SHP77 (cell line): ENCODE measurements around the gene MDFI.

Experiments
- DNase-seq, 2 experiments: peaks; one replicate each; lab custom pipeline; 2025; lab: John Stamatoyannopoulos, UW

MDFI gene

GRCh38 chr6:41634657-41635056 is 3.6 kb upstream of the MDFI start:
- DNase-seq: no peak

DNA sequence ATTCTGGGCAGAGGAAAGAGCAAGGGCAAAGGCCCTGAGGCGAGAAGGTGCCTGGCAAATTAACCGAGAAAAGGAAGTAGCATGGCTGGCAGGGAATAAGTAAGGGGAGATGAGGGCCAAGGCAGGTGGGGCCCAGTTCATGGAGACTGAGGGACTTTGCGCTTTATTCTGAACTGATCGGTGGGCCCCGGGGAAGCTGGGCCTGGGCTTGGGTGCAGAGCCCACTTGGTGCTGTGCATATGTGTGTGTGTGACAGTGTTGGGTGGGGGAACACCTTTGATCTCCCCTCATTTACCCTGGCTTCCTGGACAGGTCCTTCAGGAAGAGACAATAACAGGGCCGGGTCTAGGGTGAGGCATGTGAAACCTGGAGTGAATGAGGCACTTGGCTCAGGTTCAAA is 2.9 kb upstream of the MDFI start:
- no peak for DNase-seq

- DNase-seq: no peak
Observed at GRCh38 chr6:41636833-41637193, 1.5 kb upstream of the MDFI start.

DNA sequence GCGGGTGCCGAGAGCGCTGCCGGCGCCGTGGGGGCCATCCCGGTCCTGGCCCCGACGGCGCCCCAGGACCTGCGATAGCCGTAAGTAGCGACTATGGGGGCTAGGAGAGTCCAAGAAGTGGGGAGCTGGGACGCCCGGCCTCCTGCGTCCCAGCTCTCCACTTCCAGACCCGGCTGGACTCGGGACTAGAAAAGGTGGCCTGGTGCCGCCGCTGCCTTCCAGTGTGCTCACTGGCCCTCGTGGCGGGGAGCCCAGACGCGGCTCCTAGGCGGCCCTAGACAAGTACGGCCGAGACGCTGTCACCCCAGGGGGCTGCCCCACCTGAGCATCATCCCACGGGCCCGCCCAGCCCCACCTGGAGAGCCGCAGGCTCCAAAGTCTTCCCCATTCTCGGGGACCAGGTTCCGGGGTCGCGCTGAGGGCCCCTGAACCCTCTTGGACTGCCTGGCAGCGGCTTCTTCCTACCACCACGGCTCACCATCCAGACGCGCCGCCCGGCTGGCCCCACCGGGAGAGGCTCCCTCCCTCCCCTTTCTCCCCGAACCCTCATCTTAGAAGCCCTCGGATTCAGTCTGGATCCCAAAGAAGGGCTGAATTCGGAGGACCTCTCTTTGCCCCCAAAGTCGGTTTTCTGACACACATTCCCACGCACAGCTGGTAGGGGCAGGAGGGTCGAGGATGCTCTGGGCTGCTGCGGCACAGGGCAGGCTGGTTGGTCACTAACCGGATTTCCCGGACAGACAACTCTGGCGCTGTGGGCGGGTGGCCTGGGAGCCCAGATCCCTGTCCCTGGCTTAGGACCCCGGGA is 870 bp upstream of the MDFI start:
- DNase-seq: no peak

DNA sequence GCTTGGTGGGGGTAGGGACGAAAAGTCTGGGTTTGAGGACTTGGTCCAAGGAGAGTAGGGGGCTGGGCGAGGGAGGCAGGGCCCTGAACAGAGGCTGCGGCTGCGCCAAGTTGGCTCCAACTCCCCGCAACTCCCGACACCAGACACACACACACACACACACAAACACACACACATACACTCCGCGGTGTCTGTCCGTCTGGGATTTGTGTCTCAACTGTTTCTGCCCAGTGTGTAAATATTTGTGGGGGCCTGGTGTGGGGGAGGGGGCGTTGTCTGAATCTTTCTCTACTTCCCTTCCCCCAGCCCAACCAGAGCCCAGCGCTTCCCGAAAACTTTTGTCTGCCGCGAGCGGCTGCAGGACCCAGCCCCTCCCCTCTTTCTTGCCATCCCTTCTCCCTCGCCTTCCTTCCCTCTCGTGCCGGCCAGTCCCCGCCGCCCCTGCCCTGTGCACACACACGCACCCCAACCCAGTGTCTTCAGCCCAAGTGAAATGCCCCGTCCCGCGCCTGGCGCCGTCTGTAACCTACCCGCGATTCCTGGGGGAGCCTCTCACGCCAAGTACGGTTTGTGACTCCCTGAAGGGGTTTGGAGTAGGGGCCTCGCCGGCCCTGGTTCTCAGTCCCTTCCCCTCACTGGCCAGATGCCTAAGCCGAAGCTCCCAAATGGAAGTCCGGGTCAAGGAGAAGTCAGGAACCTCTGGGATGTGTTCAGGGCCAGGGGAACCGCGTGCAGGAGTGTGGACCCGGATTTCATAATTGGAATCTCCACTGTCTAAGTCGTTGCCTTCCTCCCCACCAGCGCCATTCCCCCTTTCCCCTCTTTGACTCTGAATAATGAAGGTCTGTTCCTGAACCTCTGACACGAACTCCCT is 904 bp downstream of the MDFI start:
- DNase-seq: no peak

- DNase-seq: no peak
Observed at GRCh38 chr6:41639809-41640371, 1.6 kb downstream of the MDFI start.

GRCh38 chr6:41640426-41640825 is 2.2 kb downstream of the MDFI start:
- no peak for DNase-seq

GRCh38 chr6:41641352-41641925 is 3.2 kb downstream of the MDFI start:
- no peak for DNase-seq

DNA sequence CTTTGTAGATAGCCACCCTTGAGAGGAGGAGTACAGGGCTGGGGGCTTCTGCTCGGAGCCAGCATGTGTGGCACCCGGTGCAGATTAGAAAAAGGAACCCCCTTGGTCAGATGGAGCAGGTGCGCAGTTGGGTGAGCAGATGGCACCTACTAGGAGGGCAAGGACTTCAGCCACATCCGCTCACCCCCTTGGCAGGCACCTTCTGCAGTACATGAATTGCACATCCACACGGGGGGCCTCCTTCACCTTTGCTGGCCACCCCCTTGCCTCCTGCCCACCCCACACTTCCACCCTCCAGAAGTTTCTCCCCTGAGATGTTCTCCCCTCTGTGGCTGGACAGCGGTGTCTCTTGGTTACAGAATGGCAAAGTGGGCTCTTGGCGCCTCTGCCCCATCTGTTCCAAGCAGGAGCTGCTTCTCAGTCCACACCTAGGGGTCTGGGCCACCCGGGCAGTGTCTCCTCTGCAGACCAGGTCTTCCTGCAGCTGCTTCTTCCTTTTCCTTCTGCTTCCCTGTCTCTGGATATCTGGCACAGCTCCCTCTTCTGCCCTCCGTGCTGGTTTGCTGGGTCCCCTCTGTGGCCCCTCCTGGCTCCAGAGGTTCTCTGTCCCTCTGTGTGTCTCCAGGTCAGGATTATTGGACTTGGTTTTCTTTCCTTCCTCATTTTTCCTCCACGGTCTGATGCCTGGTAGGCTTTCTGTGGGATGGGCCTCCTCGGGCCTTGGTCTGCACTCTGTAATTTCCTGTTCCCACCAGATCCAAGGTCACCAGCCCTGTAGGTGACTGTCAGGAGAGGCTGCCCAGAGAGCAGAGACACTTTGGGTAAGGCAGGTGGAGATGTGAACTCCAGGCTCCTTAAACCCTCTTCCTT is 4.1 kb downstream of the MDFI start:
- DNase-seq: no peak

GRCh38 chr6:41642960-41643898 is 5.0 kb downstream of the MDFI start:
- no peak for DNase-seq

DNA sequence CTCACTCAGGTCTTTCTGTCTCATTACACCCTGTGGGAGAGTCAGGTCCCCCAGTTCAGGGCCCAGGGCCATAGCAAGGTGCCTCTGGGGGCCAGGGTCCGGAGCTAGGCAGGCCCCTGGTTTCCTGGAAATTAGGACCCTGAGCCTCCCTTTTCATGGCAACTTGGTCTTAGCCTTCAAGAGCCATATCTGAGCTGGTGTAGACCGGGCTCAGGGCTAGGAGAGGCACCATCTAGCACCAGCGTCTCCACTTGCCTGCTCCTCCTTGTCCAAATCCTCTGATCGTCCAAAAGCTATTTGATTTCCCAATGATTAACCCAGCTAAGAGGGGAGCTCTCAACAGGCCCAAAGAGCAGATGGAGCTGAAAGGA is 5.6 kb downstream of the MDFI start:
- DNase-seq: no peak

GRCh38 chr6:41644297-41644879 is 6.1 kb downstream of the MDFI start:
- DNase-seq: no peak

GRCh38 chr6:41645007-41645618 is 6.8 kb downstream of the MDFI start:
- no peak for DNase-seq

- no peak for DNase-seq
Observed at GRCh38 chr6:41646026-41646795, 7.9 kb downstream of the MDFI start.

GRCh38 chr6:41647061-41647511 is 8.8 kb downstream of the MDFI start:
- no peak for DNase-seq

DNA sequence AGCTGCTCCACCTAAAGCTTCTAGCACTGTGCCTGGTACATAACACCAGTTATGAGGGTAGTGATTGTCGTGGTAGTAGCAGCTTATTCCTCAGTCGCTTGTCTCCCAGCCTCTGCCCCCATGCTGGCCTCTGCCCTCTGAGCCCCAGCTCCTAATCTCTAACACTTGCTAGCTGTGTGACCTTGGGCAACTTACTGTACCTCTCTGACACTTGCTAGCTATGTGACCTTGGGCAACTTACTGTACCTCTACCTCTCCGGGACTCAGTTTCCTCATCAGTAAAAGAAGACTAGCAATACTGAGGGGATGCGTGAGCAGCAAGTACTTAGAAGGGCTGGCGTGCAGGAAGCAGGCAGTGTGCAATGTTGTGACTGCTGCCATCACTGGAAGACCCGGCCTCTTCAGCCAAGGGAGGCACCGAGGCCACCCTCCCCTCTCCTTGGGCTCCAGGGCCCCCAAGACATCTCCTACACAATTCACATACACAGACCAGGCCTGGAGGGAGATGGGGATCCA is 9.9 kb downstream of the MDFI start:
- DNase-seq: no peak

GRCh38 chr6:41648921-41649320 is 10.7 kb downstream of the MDFI start:
- no peak for DNase-seq

GRCh38 chr6:41649596-41649995 is 11.3 kb downstream of the MDFI start:
- DNase-seq: no peak

- DNase-seq: no peak
Observed at GRCh38 chr6:41650120-41650519, 11.9 kb downstream of the MDFI start.
